Measurements from ENCODE around the gene KRT78.
A peak's percentile ranks its signal among the peaks of the same experiment; 100 is the strongest.

KRT78 gene

DNA sequence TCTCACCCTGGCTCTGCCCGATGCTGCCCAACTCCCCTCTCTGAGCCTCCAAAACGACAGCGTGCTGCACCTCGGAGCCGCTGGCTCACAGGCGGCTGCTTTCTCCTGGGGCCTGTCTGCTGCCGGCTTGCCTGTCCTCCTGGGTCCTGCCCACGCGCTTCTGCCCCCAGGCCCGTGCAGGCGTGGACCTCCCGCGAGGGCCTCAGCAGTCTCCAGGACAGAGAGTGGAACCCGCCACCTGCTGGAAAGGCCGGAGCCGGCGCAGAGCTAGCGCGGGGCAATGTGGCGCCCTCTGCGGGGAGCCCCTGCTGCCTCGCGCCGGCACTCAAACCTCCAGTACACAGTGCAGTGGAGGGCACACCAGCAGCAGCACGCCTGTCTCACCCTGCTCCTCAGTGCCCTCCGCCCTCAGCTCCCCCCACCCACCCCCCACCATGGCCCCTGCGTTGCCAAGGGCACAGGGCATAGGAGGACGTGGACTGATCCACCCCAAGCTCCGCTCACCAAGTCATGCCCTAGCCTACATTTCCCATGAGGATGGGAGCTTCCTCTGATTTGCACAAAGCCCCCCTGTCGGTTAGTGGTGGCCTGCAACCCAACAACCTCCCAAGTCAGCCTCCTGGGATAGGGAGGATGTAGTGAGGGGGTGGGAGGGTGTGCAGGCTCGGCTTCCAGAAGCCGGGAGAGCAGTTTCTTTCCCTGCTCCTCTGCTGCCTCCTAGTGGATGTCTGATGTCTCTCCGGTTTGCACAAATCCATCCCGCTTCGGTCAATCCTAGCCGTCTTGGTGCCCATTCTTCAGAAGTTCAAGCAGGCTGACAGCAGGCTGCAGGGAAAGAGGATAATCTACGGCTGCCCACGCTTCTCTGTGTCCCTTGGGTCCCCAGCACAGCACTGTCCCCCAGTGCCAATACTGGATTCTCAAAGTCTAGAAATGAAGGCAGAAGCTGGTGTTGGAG lies 30.9 kb upstream of the KRT78 start:
- Histone ChIP-seq H3K9me3 (ENCODE audit: control insufficient read depth, low read length) (no peaks in the 10 kb centered on the region), H3K36me3 (ENCODE audit: control insufficient read depth, insufficient read depth, low read length) (no peaks in the 10 kb centered on the region), H3K4me3 (ENCODE audit: low read depth, low read length) (no peak overlapping the region), H3K27me3 (ENCODE audit: control insufficient read depth, insufficient read depth, low read length) (no peaks in the 10 kb centered on the region), H3K9ac (no peak overlapping the region), H3K27ac (no peak overlapping the region), H3K4me1 (peaks cover 3% of the 10 kb centered on the region), H3K4me2 (ENCODE audit: low read length) (no peak overlapping the region), H2AFZ (peak overlapping the region; percentile 76), H3K79me2 (no peaks in the 10 kb centered on the region)
- TF ChIP-seq, protein P1, sequence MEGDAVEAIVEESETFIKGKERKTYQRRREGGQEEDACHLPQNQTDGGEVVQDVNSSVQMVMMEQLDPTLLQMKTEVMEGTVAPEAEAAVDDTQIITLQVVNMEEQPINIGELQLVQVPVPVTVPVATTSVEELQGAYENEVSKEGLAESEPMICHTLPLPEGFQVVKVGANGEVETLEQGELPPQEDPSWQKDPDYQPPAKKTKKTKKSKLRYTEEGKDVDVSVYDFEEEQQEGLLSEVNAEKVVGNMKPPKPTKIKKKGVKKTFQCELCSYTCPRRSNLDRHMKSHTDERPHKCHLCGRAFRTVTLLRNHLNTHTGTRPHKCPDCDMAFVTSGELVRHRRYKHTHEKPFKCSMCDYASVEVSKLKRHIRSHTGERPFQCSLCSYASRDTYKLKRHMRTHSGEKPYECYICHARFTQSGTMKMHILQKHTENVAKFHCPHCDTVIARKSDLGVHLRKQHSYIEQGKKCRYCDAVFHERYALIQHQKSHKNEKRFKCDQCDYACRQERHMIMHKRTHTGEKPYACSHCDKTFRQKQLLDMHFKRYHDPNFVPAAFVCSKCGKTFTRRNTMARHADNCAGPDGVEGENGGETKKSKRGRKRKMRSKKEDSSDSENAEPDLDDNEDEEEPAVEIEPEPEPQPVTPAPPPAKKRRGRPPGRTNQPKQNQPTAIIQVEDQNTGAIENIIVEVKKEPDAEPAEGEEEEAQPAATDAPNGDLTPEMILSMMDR (IDR thresholded peaks at IDR 0.05) = peak; percentile 62

- Histone ChIP-seq H3K9me3 (ENCODE audit: control insufficient read depth, low read length) (no peaks in the 10 kb centered on the region), H3K4me3 (ENCODE audit: low read depth, low read length) (no peak overlapping the region), H3K79me2 (no peaks in the 10 kb centered on the region), H3K36me3 (ENCODE audit: control insufficient read depth, insufficient read depth, low read length) (no peaks in the 10 kb centered on the region), H3K27me3 (ENCODE audit: control insufficient read depth, insufficient read depth, low read length) (no peaks in the 10 kb centered on the region), H3K27ac (no peak overlapping the region), H3K4me2 (ENCODE audit: low read length) (no peak overlapping the region), H2AFZ (peak overlapping the region; percentile 76), H3K9ac (no peak overlapping the region), H3K4me1 (peaks cover 3% of the 10 kb centered on the region)
- TF ChIP-seq, protein P1 (IDR thresholded peaks at IDR 0.05) = no peak
Observed at GRCh38 chr12:52878507-52879393, 30.0 kb upstream of the KRT78 start.

GRCh38 chr12:52877242-52877641 lies 28.4 kb upstream of the KRT78 start:
- H3K4me3 ChIP-seq (ENCODE audit: low read depth, low read length) = no peak overlapping the region
- H3K27ac ChIP-seq = no peak overlapping the region
- peaks cover 3% of the 10 kb centered on the region for H3K4me1 ChIP-seq
- no peaks in the 10 kb centered on the region for H3K9me3 ChIP-seq (ENCODE audit: control insufficient read depth, low read length)
- no peaks in the 10 kb centered on the region for H3K79me2 ChIP-seq
- no peak overlapping the region for H3K9ac ChIP-seq
- TF ChIP-seq, protein P1 (IDR thresholded peaks at IDR 0.05) = no peak
- H3K27me3 ChIP-seq (ENCODE audit: control insufficient read depth, insufficient read depth, low read length) = no peaks in the 10 kb centered on the region
- no peak overlapping the region for H2AFZ ChIP-seq
- no peaks in the 10 kb centered on the region for H3K36me3 ChIP-seq (ENCODE audit: control insufficient read depth, insufficient read depth, low read length)
- no peak overlapping the region for H3K4me2 ChIP-seq (ENCODE audit: low read length)

DNA sequence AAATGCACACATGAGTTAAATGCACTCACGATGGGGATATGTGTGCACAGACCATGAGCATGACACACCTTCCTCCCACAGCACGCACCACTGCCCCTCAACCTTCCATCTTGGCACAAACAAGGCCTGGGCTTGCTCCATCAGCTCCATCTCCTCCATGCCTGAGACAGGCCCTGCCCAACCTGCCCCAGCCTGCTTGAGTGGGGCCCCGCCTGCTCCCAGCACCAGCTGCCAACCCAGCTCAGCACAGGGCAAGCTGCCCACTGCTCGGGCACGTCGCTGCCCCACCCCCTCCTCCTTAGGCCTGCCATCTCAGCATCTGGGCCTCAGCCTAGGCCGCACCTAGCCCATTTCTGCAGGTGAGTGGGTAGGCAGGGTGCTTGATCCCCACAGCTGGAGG lies 27.6 kb upstream of the KRT78 start:
- no peaks in the 10 kb centered on the region for H3K9me3 ChIP-seq (ENCODE audit: control insufficient read depth, low read length)
- H3K4me2 ChIP-seq (ENCODE audit: low read length) = no peak overlapping the region
- H3K36me3 ChIP-seq (ENCODE audit: control insufficient read depth, insufficient read depth, low read length) = no peaks in the 10 kb centered on the region
- H3K4me3 ChIP-seq (ENCODE audit: low read depth, low read length) = no peak overlapping the region
- H3K27me3 ChIP-seq (ENCODE audit: control insufficient read depth, insufficient read depth, low read length) = no peaks in the 10 kb centered on the region
- peaks cover 3% of the 10 kb centered on the region for H3K4me1 ChIP-seq
- H3K79me2 ChIP-seq = no peaks in the 10 kb centered on the region
- TF ChIP-seq, protein P1 (IDR thresholded peaks at IDR 0.05) = no peak
- H3K9ac ChIP-seq = no peak overlapping the region
- H2AFZ ChIP-seq = no peak overlapping the region
- H3K27ac ChIP-seq = no peak overlapping the region

Measured in parathyroid adenoma (tissue), 2 donors.